Activated B cell treated with CpG ODN at 0.5 μM for 24 hours (primary cell): ENCODE measurements around the gene MLLT3. TPM values are rescaled to one million over a fixed set of nuclear protein-coding genes. Genes with fewer than 3 reads are reported as not detected.

Source experiments
- ATAC-seq: fragments of 200-7000 bp; cut with Tn5 transposase; one replicate; pipeline ENCODE4 v1.10.0; 2021; ENCODE audit warnings: low read depth, mild to moderate bottlenecking, moderate library complexity
- CTCF ChIA-PET: fragments of 350-600 bp; sonication (Branson Sonifier 250); formaldehyde crosslinking; loops from one replicate; lab custom pipeline; 2021; ENCODE audit warnings: antibody characterized with exemption; lab: Charles Lee
- POLR2A ChIA-PET: fragments of 350-600 bp; sonication (Branson Sonifier 250); formaldehyde crosslinking; loops from one replicate; lab custom pipeline; 2021; ENCODE audit warnings: antibody characterized with exemption; lab: Charles Lee
- DNase-seq: peaks from one replicate; pipeline ENCODE4 v3.0.0; 2022
- H3K27ac Mint-ChIP-seq: one replicate; pipeline ENCODE4 v1.8.0; 2020; ENCODE audit warnings: mixed read lengths
- H3K27me3 Mint-ChIP-seq: one replicate; pipeline ENCODE4 v1.8.0; 2021; ENCODE audit warnings: mixed read lengths
- H3K36me3 Mint-ChIP-seq: one replicate; pipeline ENCODE4 v1.8.0; 2021; ENCODE audit warnings: low read depth, mixed read lengths
- H3K4me1 Mint-ChIP-seq: one replicate; pipeline ENCODE4 v1.8.0; 2021; ENCODE audit warnings: mixed read lengths
- H3K4me3 Mint-ChIP-seq: one replicate; pipeline ENCODE4 v1.8.0; 2020; ENCODE audit warnings: mild to moderate bottlenecking, mixed read lengths
- H3K9me3 Mint-ChIP-seq: one replicate; pipeline ENCODE4 v1.8.0; 2020; ENCODE audit warnings: mixed read lengths
- CTCF ChIP-seq: fragments of 200-600 bp; IDR thresholded peaks from one replicate; pipeline ENCODE4 v1.8.0; 2022; ENCODE audit warnings: antibody characterized with exemption, mild to moderate bottlenecking
- intact Hi-C: fragments of 100-400 bp; cut with micrococcal nuclease; formaldehyde crosslinking; loops from one replicate; pipeline ENCODE4 v1.15.1; 2024
- total RNA-seq: library from RNA; stranded (reverse); gene quantifications from 2 replicates; pipeline ENCODE4 v1.2.3, GENCODE V29; 2022

MLLT3 gene
- total RNA-seq, 1 donor from 2014 or later, result 1.5 TPM

GRCh38 chr9:20490246-20490834, 132.0 kb downstream of the MLLT3 start:
- no peak for ATAC-seq
- Mint-ChIP-seq H3K4me3 (no peak overlapping the region), H3K27ac (no peak overlapping the region), H3K9me3 (no peaks in the 10 kb centered on the region), H3K36me3 (no peaks in the 10 kb centered on the region), H3K4me1 (no peaks in the 10 kb centered on the region), H3K27me3 (no peaks in the 10 kb centered on the region)
- POLR2A ChIA-PET, result no interaction called here
- CTCF ChIA-PET, result no interaction called here
- no peak for TF ChIP-seq CTCF
- intact Hi-C loops, result no loop called here
- no peak for DNase-seq

DNA sequence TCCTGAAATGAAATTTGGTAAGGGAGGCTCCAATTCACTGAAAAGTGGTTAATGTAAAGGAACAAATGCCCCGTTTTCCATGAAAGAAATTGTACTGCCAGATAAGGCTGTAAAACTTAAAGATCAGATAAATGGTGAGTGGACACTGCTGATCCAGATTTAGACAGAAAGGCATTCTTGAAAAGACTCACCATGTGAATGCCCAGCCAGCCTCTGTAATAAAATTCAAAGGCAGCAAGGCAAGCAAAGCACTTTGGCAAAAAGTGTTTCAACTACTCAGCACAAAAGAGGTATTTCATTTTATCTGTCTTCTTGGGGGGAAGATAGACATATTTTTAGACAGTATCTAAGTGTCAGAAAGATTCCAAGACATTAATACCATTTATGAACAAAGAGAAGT, 133.6 kb downstream of the MLLT3 start:
- intact Hi-C loops, result no loop called here
- H3K27ac Mint-ChIP-seq, result no peak overlapping the region
- DNase-seq (no peak), ATAC-seq (no peak)
- H3K27me3 Mint-ChIP-seq, result no peaks in the 10 kb centered on the region
- no peaks in the 10 kb centered on the region for H3K9me3 Mint-ChIP-seq
- H3K4me3 Mint-ChIP-seq, result no peak overlapping the region
- POLR2A ChIA-PET, result no interaction called here
- CTCF ChIA-PET, result no interaction called here
- no peaks in the 10 kb centered on the region for H3K36me3 Mint-ChIP-seq
- no peaks in the 10 kb centered on the region for H3K4me1 Mint-ChIP-seq
- TF ChIP-seq CTCF, result no peak

GRCh38 chr9:20486552-20486951, 135.7 kb downstream of the MLLT3 start:
- no peaks in the 10 kb centered on the region for H3K9me3 Mint-ChIP-seq
- H3K36me3 Mint-ChIP-seq, result no peaks in the 10 kb centered on the region
- intact Hi-C loops, result no loop called here
- no peak for ATAC-seq
- no peaks in the 10 kb centered on the region for H3K4me1 Mint-ChIP-seq
- CTCF ChIA-PET, result no interaction called here
- H3K27me3 Mint-ChIP-seq, result no peaks in the 10 kb centered on the region
- no peak for TF ChIP-seq CTCF
- H3K27ac Mint-ChIP-seq, result no peak overlapping the region
- DNase-seq, result no peak
- no peak overlapping the region for H3K4me3 Mint-ChIP-seq
- POLR2A ChIA-PET, result no interaction called here

DNA sequence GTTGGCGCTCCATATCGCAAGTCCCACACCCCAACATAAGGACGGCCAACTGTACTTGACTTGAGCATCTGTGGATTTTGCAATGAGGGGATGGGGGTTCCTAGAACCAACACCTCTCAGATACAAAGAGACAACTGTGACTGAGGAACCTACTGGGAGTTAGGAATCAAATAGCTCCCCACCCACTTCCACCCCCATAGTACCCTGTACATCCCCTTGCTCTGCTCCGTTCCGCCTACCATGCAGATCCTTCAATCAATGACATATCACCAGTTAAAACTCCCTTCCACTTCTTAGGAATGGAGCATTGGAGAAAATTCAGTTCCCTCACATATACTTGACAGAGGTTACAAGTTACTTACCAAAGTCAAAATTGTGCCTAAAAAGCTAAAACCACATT, 140.9 kb downstream of the MLLT3 start:
- DNase-seq (no peak), ATAC-seq (no peak)
- Mint-ChIP-seq H3K4me3 (no peak overlapping the region), H3K27ac (no peak overlapping the region), H3K36me3 (no peaks in the 10 kb centered on the region), H3K9me3 (no peaks in the 10 kb centered on the region), H3K4me1 (peaks cover 4% of the 10 kb centered on the region), H3K27me3 (no peaks in the 10 kb centered on the region)
- no peak for TF ChIP-seq CTCF
- POLR2A ChIA-PET, result no interaction called here
- intact Hi-C loops, result no loop called here
- CTCF ChIA-PET, result no interaction called here

DNA sequence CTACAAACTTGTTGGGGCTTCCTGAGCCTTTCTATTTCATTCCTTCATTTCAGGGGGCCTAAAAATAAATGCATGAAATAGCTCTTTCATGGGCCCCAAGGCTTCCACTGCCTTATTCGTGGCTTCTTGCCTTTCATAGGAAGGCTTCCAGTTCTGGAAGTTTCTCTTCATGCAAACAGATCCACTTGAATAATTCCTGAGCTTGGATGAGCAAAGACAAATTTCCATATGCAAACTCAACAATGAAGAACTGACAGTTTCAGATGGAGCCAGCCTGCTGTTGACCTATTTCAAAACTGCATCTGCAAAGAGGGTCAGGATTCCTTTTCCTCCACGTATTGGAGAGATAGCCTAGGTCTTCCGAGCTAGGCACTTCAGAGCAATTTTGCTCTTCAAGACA, 142.1 kb downstream of the MLLT3 start:
- no peaks in the 10 kb centered on the region for H3K36me3 Mint-ChIP-seq
- no peak for TF ChIP-seq CTCF
- DNase-seq, result no peak
- CTCF ChIA-PET, result no interaction called here
- H3K4me1 Mint-ChIP-seq, result peaks cover 4% of the 10 kb centered on the region
- no peaks in the 10 kb centered on the region for H3K27me3 Mint-ChIP-seq
- no peak for ATAC-seq
- H3K9me3 Mint-ChIP-seq, result no peaks in the 10 kb centered on the region
- intact Hi-C loops, result no loop called here
- POLR2A ChIA-PET, result no interaction called here
- no peak overlapping the region for H3K4me3 Mint-ChIP-seq
- H3K27ac Mint-ChIP-seq, result no peak overlapping the region
